ENCODE measurements around the gene TGFBR1. TPM values are rescaled to one million over a fixed set of nuclear protein-coding genes. Genes with fewer than 3 reads are reported as not detected.

TGFBR1 gene
- total RNA-seq, 1 experiment from 2014 or later: 31.8 TPM

GRCh38 chr9:99126312-99126711 is 21.4 kb downstream of the TGFBR1 start:
- H3K4me1 Mint-ChIP-seq (ENCODE audit: low read depth, unreplicated experiment): no peaks in the 10 kb centered on the region
- BruUV-seq (replicated peaks): no TSS peak
- no peaks in the 10 kb centered on the region for H3K27me3 ChIP-seq (replicated peaks; ENCODE audit: control insufficient read depth, insufficient read depth, low read length)
- TF ChIP-seq CTCF (IDR thresholded peaks at IDR 0.05; ENCODE audit: insufficient read depth in 1 of 2, low read depth in 1 of 2, low read length in 1 of 2, severe bottlenecking in 1 of 2, unreplicated experiment in 1 of 2): no peak
- no peak overlapping the region for H3K4me3 Mint-ChIP-seq (ENCODE audit: unreplicated experiment)
- intact Hi-C loops (cut with micrococcal nuclease; ENCODE audit: unreplicated experiment): no loop called here
- H3K27ac Mint-ChIP-seq (ENCODE audit: unreplicated experiment): no peak overlapping the region
- peaks cover 3% of the 10 kb centered on the region; the same call in 1 of the 2 replicates for H3K4me1 ChIP-seq
- H3K36me3 ChIP-seq (ENCODE audit: control insufficient read depth, insufficient read depth, low read length): no peaks in the 10 kb centered on the region
- H3K36me3 Mint-ChIP-seq (ENCODE audit: insufficient read depth, unreplicated experiment): no peaks in the 10 kb centered on the region
- no peak overlapping the region for H3K4me3 ChIP-seq (ENCODE audit: low read depth, low read length)
- H3K9me3 Mint-ChIP-seq (ENCODE audit: unreplicated experiment): peaks cover 9% of the 10 kb centered on the region
- no peaks in the 10 kb centered on the region for H3K27me3 Mint-ChIP-seq (ENCODE audit: insufficient read depth, unreplicated experiment)
- no peaks in the 10 kb centered on the region for H3K9me3 ChIP-seq
- no peak for DNase-seq
- ChIA-PET CTCF (no interaction called here), POLR2A (no interaction called here)

GRCh38 chr9:99127356-99128132 is 22.6 kb downstream of the TGFBR1 start:
- DNase-seq: no peak
- no peaks in the 10 kb centered on the region for H3K36me3 ChIP-seq (ENCODE audit: control insufficient read depth, insufficient read depth, low read length)
- Mint-ChIP-seq H3K27ac (ENCODE audit: unreplicated experiment) (no peak overlapping the region), H3K4me1 (ENCODE audit: low read depth, unreplicated experiment) (no peaks in the 10 kb centered on the region), H3K9me3 (ENCODE audit: unreplicated experiment) (peaks cover 9% of the 10 kb centered on the region), H3K36me3 (ENCODE audit: insufficient read depth, unreplicated experiment) (peaks cover 9% of the 10 kb centered on the region), H3K4me3 (ENCODE audit: unreplicated experiment) (no peak overlapping the region), H3K27me3 (ENCODE audit: insufficient read depth, unreplicated experiment) (no peaks in the 10 kb centered on the region)
- intact Hi-C loops (cut with micrococcal nuclease; ENCODE audit: unreplicated experiment): no loop called here
- ChIA-PET POLR2A (interaction anchor here (0.6 kb wide), 1 partner anchor 23 kb away, joined by 4 read pairs; the partner anchor contains the start of gene TGFBR1), CTCF (no interaction called here)
- no peak overlapping the region for H3K4me3 ChIP-seq (ENCODE audit: low read depth, low read length)
- TF ChIP-seq CTCF (IDR thresholded peaks at IDR 0.05; ENCODE audit: insufficient read depth in 1 of 2, low read depth in 1 of 2, low read length in 1 of 2, severe bottlenecking in 1 of 2, unreplicated experiment in 1 of 2): no peak
- BruUV-seq (replicated peaks): no TSS peak
- H3K27me3 ChIP-seq (replicated peaks; ENCODE audit: control insufficient read depth, insufficient read depth, low read length): no peaks in the 10 kb centered on the region
- H3K9me3 ChIP-seq: no peaks in the 10 kb centered on the region
- H3K4me1 ChIP-seq: peaks cover 3% of the 10 kb centered on the region; the same call in 1 of the 2 replicates

- TF ChIP-seq CTCF (IDR thresholded peaks at IDR 0.05; ENCODE audit: insufficient read depth in 1 of 2, low read depth in 1 of 2, low read length in 1 of 2, severe bottlenecking in 1 of 2, unreplicated experiment in 1 of 2): no peak
- Mint-ChIP-seq H3K27me3 (ENCODE audit: insufficient read depth, unreplicated experiment) (no peaks in the 10 kb centered on the region), H3K9me3 (ENCODE audit: unreplicated experiment) (peaks cover 9% of the 10 kb centered on the region), H3K4me1 (ENCODE audit: low read depth, unreplicated experiment) (no peaks in the 10 kb centered on the region), H3K4me3 (ENCODE audit: unreplicated experiment) (no peak overlapping the region), H3K36me3 (ENCODE audit: insufficient read depth, unreplicated experiment) (peaks cover 9% of the 10 kb centered on the region), H3K27ac (ENCODE audit: unreplicated experiment) (no peak overlapping the region)
- CTCF ChIA-PET: no interaction called here
- intact Hi-C loops (cut with micrococcal nuclease; ENCODE audit: unreplicated experiment): no loop called here
- Histone ChIP-seq H3K4me3 (ENCODE audit: low read depth, low read length) (no peak overlapping the region), H3K9me3 (no peaks in the 10 kb centered on the region), H3K27me3 (replicated peaks; ENCODE audit: control insufficient read depth, insufficient read depth, low read length) (no peaks in the 10 kb centered on the region), H3K36me3 (ENCODE audit: control insufficient read depth, insufficient read depth, low read length) (no peaks in the 10 kb centered on the region), H3K4me1 (peaks cover 3% of the 10 kb centered on the region; the same call in 1 of the 2 replicates)
- DNase-seq: no peak
- BruUV-seq (replicated peaks): no TSS peak
- POLR2A ChIA-PET: no interaction called here
Observed at GRCh38 chr9:99128133-99128406, 23.2 kb downstream of the TGFBR1 start.
